GM21515 (cell line): ENCODE measurements around the gene YIPF4.
"Not testable (repeated sequence)": the region's sequence is repeated elsewhere in the genome, so short reads cannot be mapped to it uniquely, and the experiment has no call there.

Experiments
- ATAC-seq: cut with Tn5 transposase; IDR thresholded peaks from one replicate; pipeline ENCODE4 v1.9.1; 2021; ENCODE audit not compliant: unreplicated experiment

Gene YIPF4

GRCh38 chr2:32277674-32278477, at the start of gene YIPF4:
YIPF4 (plus strand) TSS chr2:32277904; CDS start chr2:32278156, 252 bp downstream.
- peak; percentile 99 for ATAC-seq

DNA sequence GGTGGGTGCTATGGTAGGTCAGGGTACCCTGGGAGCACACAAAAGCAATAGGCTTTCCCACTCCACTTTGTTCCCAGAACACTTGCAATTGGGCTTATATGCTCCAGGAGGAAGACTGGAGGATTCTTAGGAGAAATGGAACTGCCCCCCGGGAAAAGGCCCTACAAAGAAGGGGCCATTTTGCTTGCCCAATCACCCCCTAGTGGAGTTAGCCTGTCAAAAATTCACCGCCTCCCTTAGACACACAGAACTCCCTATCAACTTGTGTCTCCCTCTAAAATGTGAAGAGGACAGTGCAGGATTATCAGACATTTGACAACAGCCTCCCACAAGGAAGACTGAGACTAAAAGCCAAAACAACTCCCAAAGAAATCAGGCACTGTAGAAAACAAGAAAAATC, 49.5 kb upstream of the YIPF4 start:
- ATAC-seq, result no peak

DNA sequence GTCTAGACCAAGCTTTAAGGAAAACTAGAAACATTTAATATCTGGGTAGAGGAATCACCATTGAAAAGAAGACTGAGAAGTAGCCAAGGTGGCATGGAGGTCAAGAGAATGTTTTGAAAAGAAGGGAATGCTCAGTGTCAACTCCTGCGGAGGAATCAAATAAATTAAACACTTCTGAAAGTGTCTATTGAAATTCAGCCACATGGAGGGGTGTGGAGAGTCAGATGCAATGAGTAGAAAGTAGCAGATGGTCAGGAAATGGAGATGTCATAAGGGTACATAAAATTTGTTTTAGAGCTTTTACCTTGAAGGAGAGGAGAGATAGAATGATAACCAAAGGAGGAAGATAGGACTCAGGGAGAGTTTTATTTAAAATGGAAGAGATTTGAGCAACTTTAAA, 48.1 kb upstream of the YIPF4 start:
- no peak for ATAC-seq

DNA sequence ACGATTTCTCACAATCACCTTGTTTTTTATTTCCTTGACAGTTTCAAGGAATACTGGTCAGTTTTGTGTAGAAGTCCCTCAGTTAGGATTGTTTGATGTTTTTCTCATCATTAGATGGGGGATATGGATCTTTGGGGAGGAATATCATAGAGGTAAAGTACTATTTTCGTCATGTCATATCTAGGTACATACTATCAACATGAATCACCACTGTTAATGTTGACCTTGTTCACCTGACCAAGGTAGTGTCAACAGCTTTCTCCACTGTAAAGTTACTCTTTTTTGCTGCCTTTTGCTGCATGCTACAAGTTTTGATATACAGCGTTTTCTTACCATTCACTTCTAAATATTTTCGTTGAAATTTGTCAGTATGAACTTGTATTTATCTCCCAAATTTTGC, 45.7 kb upstream of the YIPF4 start:
- no peak for ATAC-seq

DNA sequence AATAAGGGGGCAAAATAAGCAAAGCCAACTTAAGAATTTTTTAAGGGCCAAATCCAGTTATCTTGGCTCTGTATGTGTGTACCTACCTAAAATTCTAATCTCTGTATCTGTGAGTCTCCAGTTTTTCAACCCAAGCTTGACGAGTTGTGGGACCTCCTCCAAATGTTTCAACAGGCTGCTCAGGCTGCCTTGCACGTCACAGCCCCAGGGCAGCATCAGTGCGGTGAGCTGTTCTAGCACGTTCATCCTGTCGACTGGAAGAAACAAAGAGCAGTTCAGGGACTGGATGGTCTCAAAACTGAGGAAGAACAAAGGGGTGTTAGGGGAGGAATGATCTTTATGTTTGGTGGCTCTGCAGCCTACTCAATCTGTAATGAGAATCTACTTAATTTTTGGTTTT, 42.4 kb upstream of the YIPF4 start:
- no peak for ATAC-seq

DNA sequence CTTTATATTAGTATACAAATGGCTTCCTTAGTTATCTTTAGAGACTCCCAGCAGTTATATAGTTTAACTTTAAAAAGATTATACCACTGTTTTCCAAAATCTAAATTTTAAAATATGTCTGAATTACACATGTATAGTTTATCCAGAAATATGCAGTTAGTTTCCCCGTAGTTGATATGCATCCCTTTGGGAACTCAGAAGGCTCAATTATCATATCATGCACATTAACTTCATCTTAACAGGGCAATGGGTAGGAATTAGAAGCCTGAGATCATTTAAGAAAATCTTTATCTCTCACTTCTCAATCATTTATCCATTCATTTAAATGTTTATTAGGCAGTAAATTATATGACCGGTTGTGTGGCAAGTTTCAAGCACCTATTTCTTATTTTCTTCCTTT, 40.2 kb upstream of the YIPF4 start:
- ATAC-seq, result no peak

GRCh38 chr2:32237996-32238395, 39.7 kb upstream of the YIPF4 start:
- ATAC-seq, result no peak

DNA sequence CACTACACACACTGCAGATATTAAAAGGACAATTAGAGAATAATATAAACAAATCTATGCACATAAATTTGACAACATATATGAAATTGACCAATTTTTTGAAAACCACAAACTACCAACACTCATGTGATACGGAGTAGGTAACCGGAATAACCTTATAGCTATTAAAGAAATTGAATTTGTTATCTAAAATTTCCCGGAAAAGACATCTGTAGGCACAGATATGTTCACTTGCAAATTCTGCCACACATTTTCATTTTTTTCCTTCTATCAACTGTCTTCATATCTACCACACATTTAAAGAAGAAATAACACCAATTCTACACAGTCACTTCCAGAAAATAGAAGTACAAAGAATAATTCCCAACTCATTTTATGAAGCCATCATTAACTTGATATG, 35.4 kb upstream of the YIPF4 start:
- no peak for ATAC-seq

DNA sequence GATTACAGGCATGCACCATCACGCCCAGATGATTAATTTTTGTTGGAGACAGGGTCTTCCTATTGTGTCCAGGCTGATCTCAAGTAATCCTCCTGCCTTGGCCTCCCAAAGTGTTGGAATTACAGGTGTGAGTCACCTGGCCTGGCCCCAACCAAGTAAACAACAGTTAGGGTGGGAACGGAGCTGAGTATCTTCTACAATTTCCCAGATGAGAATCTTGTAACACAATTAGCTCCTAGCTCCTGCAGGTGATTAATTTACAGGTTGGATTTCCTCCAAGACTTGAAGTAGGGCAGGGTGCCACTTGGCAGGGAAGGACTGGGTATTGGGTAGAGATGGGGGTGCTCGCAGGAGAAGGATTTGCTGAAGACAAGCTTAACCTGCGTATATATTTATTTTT, 30.8 kb upstream of the YIPF4 start:
- ATAC-seq, result no peak

GRCh38 chr2:32248299-32248698, 29.4 kb upstream of the YIPF4 start:
- no peak for ATAC-seq

- ATAC-seq, result no peak
Observed at GRCh38 chr2:32249731-32250236, 27.9 kb upstream of the YIPF4 start.

- ATAC-seq, result no peak
Observed at GRCh38 chr2:32250290-32250689, 27.4 kb upstream of the YIPF4 start.

DNA sequence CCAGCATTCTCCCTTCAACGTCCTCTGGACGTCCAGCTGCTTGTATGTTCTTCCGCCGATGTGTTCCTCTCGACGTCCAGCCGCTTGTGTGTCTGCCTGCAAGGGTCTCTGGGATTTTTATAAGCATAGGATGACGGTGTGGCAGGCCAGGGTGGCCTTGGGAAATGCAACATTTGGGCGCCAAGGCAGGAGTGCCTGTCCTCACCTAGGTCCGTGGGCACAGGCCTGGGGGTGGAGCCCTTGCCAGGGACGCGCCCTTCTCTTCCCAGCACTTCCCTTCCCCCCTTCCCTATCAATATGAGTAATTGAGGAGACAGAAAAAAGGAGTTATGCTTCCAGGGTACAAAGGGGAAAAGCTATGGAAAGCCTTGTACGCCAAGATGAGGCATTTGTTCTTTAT, 19.5 kb upstream of the YIPF4 start:
- no peak for ATAC-seq

- no peak for ATAC-seq
Observed at GRCh38 chr2:32260376-32260775, 17.3 kb upstream of the YIPF4 start.

DNA sequence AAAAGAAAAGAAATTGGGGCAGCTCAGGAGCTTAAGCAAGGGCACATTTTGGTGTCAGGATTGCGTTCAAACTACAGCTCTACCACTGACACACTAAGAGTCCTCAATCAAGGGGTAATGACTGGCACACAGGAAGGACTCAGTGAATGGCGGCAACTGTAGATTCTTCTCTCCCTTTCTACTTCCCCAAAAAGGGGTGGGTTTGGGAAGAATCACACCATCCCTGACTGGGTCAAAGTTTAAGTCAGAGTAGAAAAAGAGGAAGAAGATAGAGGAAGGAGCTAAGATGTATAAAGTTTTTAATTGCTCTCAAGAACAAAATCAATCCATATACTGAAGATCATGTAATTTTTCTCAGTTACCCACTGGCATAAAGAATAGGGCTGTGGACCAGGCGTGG, 15.6 kb upstream of the YIPF4 start:
- no peak for ATAC-seq

GRCh38 chr2:32264422-32265105, 13.1 kb upstream of the YIPF4 start, which contains the start of gene NLRC4:
NLRC4 (minus strand) TSS chr2:32264886; CDS start chr2:32256775, 8,111 bp downstream.
- ATAC-seq, result peak; percentile 96

DNA sequence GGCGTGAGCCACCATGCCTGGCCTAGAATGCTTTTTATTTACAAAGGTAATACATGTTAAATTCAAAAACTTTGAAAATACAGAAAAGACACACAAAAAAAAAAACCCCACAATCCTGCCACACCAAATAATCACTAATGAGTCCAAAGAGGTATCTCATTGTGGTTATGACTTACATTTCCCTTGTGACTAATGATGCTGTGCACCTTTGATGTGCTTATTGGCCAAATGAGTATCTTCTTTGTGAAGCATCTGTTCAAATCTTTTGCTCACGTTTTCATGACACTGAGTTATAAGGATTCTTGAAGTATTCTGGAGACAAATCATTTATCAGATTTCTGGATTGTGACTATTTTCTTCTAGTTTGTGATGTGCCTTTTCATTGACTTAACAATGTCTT, 6.6 kb upstream of the YIPF4 start:
- ATAC-seq, result no peak

- ATAC-seq, result no peak
Observed at GRCh38 chr2:32272279-32272678, 5.4 kb upstream of the YIPF4 start.

DNA sequence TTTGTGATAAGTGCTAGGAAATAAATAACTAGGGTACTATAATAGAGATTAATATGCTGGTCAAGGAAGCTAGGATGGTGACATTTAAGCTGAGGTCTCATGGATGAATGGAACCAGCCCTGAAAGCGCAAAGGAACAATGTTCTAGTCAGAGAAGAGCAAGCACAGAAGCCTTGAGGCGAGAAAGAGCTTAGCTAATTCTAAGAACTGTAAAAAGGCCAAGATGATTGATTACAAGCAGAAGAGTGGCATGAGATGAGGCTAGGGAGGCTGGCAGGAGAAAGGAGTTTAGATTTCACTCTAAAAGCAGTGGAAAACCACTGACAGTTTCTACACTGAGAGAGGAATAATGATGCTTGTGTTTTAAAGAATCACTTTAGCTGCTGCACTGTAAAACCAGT, 3.4 kb upstream of the YIPF4 start:
- no peak for ATAC-seq

DNA sequence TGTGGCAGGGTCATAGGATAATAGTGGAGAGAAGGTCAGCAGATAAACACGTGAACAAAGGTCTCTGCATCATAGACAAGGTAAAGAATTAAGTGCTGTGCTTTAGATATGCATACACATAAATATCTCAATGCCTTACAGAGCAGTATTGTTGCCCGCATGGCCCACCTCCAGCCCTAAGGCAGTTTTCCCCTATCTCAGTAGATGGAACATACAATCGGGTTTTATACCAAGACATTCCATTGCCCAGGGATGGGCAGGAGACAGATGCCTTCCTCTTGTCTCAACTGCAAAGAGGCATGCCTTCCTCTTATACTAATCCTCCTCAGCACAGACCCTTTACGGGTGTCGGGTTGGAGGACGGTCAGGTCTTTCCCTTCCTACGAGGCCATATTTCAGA, 1.9 kb upstream of the YIPF4 start:
- ATAC-seq, result not testable (repeated sequence)

DNA sequence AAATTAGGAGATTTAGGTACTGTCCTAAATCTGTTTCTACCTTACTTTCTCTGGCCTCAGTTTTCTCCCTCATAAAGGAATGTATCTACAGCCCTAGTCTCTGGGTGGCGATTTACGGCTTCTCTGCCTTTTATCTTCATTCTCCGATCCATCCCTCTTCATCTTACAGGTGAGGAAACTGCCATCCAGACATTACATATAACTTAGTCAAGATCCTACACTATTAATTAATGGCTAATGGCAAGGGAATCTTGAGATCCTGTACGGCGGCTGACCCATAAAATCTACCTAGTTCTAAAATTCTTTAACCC, 386 bp upstream of the YIPF4 start:
- no peak for ATAC-seq

- ATAC-seq, result no peak
Observed at GRCh38 chr2:32278478-32278853, 762 bp downstream of the YIPF4 start.

DNA sequence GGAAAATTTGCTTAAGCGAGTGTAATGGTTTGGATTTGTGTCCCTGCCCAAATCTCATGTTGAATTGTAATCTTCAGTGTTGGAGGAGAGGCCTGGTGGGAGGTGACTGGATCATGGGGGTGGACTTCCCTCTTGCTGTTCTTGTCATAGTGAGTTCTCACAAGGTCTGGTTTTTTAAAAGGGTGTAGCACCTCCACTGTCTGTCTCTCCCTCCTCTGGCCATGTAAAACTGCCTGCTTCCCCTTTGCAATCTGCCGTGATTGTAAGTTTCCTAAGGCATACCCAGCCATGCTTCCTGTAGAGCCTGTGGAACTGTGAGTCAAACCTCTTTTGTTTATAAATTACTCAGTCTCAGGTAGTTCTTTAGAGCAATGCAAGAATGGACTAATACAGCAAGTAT, 6.6 kb downstream of the YIPF4 start:
- ATAC-seq, result no peak
